Measurements from ENCODE around the gene SLC27A6.
"Not testable (repeated sequence)": the region's sequence is repeated elsewhere in the genome, so short reads cannot be mapped to it uniquely, and the experiment has no call there.

The SLC27A6 gene

GRCh38 chr5:129031886-129032683, 66.8 kb downstream of the SLC27A6 start:
- Histone ChIP-seq H3K4me1 (ENCODE audit: control insufficient read depth, insufficient read depth, low read length) (no peaks in the 10 kb centered on the region), H3K9me3 (ENCODE audit: control insufficient read depth, insufficient read depth, low read length) (no peaks in the 10 kb centered on the region), H3K4me3 (ENCODE audit: low read length) (no peak overlapping the region), H3K27me3 (ENCODE audit: control insufficient read depth, insufficient read depth, low read length) (no peaks in the 10 kb centered on the region), H3K36me3 (ENCODE audit: control insufficient read depth, insufficient read depth, low read length) (no peaks in the 10 kb centered on the region), H3K27ac (ENCODE audit: low read length) (no peak overlapping the region)
- DNase-seq (ENCODE audit: low read depth, low spot score): no peak

- WGBS (ENCODE audit: insufficient coverage, insufficient read length): no CpG with 5 or more reads among the region's 3 CpGs
Observed at GRCh38 chr5:129036257-129036656, 71.0 kb downstream of the SLC27A6 start.

GRCh38 chr5:129041196-129041881, 76.1 kb downstream of the SLC27A6 start:
- H3K4me1 ChIP-seq (ENCODE audit: control insufficient read depth, insufficient read depth, low read length): no peaks in the 10 kb centered on the region
- no peak overlapping the region for H3K27ac ChIP-seq (ENCODE audit: low read length)
- H3K4me3 ChIP-seq (ENCODE audit: low read length): no peak overlapping the region
- no CpG with 5 or more reads among the region's 4 CpGs for WGBS (ENCODE audit: insufficient coverage, insufficient read length)
- no peaks in the 10 kb centered on the region for H3K36me3 ChIP-seq (ENCODE audit: control insufficient read depth, insufficient read depth, low read length)
- no peaks in the 10 kb centered on the region; the same call in 1 of the 2 replicates for H3K9me3 ChIP-seq (ENCODE audit: control insufficient read depth, insufficient read depth, low read length)
- no peaks in the 10 kb centered on the region for H3K27me3 ChIP-seq (ENCODE audit: control insufficient read depth, insufficient read depth, low read length)
- no peak for DNase-seq (ENCODE audit: low read depth, low spot score)

More at GRCh38 chr5:129036257-129036656, 71.0 kb downstream of the SLC27A6 start:
- not testable (repeated sequence) for DNase-seq (ENCODE audit: low read depth, low spot score); H3K4me3 ChIP-seq (ENCODE audit: low read length); H3K4me1 ChIP-seq (ENCODE audit: control insufficient read depth, insufficient read depth, low read length); H3K27me3 ChIP-seq (ENCODE audit: control insufficient read depth, insufficient read depth, low read length); H3K27ac ChIP-seq (ENCODE audit: low read length); H3K9me3 ChIP-seq (ENCODE audit: control insufficient read depth, insufficient read depth, low read length); H3K36me3 ChIP-seq (ENCODE audit: control insufficient read depth, insufficient read depth, low read length)

GRCh38 chr5:129042306-129042705, 77.0 kb downstream of the SLC27A6 start:
- H3K27me3 ChIP-seq (ENCODE audit: control insufficient read depth, insufficient read depth, low read length): no peaks in the 10 kb centered on the region
- no peaks in the 10 kb centered on the region; the same call in 1 of the 2 replicates for H3K9me3 ChIP-seq (ENCODE audit: control insufficient read depth, insufficient read depth, low read length)
- no peak overlapping the region for H3K4me3 ChIP-seq (ENCODE audit: low read length)
- no peak for DNase-seq (ENCODE audit: low read depth, low spot score)
- H3K36me3 ChIP-seq (ENCODE audit: control insufficient read depth, insufficient read depth, low read length): no peaks in the 10 kb centered on the region
- no CpG with 5 or more reads among the region's 4 CpGs for WGBS (ENCODE audit: insufficient coverage, insufficient read length)
- H3K27ac ChIP-seq (ENCODE audit: low read length): no peak overlapping the region
- H3K4me1 ChIP-seq (ENCODE audit: control insufficient read depth, insufficient read depth, low read length): no peaks in the 10 kb centered on the region

GRCh38 chr5:129043894-129044293, 78.6 kb downstream of the SLC27A6 start:
- Histone ChIP-seq H3K27me3 (ENCODE audit: control insufficient read depth, insufficient read depth, low read length) (no peaks in the 10 kb centered on the region), H3K9me3 (ENCODE audit: control insufficient read depth, insufficient read depth, low read length) (no peaks in the 10 kb centered on the region; the same call in 1 of the 2 replicates), H3K4me1 (ENCODE audit: control insufficient read depth, insufficient read depth, low read length) (no peaks in the 10 kb centered on the region), H3K36me3 (ENCODE audit: control insufficient read depth, insufficient read depth, low read length) (no peaks in the 10 kb centered on the region), H3K27ac (ENCODE audit: low read length) (no peak overlapping the region), H3K4me3 (ENCODE audit: low read length) (no peak overlapping the region)
- DNase-seq (ENCODE audit: low read depth, low spot score): no peak
- WGBS (ENCODE audit: insufficient coverage, insufficient read length): no CpG with 5 or more reads among the region's 1 CpG

- Histone ChIP-seq H3K36me3 (ENCODE audit: control insufficient read depth, insufficient read depth, low read length) (no peaks in the 10 kb centered on the region), H3K4me3 (ENCODE audit: low read length) (no peak overlapping the region), H3K4me1 (ENCODE audit: control insufficient read depth, insufficient read depth, low read length) (no peaks in the 10 kb centered on the region), H3K27me3 (ENCODE audit: control insufficient read depth, insufficient read depth, low read length) (no peaks in the 10 kb centered on the region), H3K27ac (ENCODE audit: low read length) (no peak overlapping the region), H3K9me3 (ENCODE audit: control insufficient read depth, insufficient read depth, low read length) (no peaks in the 10 kb centered on the region; the same call in 1 of the 2 replicates)
- no peak for DNase-seq (ENCODE audit: low read depth, low spot score)
Observed at GRCh38 chr5:129046151-129046550, 80.9 kb downstream of the SLC27A6 start.

GRCh38 chr5:129048509-129048908, 83.2 kb downstream of the SLC27A6 start:
- Histone ChIP-seq H3K9me3 (ENCODE audit: control insufficient read depth, insufficient read depth, low read length) (no peaks in the 10 kb centered on the region), H3K27ac (ENCODE audit: low read length) (no peak overlapping the region), H3K27me3 (ENCODE audit: control insufficient read depth, insufficient read depth, low read length) (no peaks in the 10 kb centered on the region), H3K4me3 (ENCODE audit: low read length) (no peak overlapping the region), H3K4me1 (ENCODE audit: control insufficient read depth, insufficient read depth, low read length) (no peaks in the 10 kb centered on the region), H3K36me3 (ENCODE audit: control insufficient read depth, insufficient read depth, low read length) (no peaks in the 10 kb centered on the region)
- no peak for DNase-seq (ENCODE audit: low read depth, low spot score)
- WGBS (ENCODE audit: insufficient coverage, insufficient read length): no CpG with 5 or more reads among the region's 2 CpGs

GRCh38 chr5:129049126-129049799, 84.0 kb downstream of the SLC27A6 start:
- no peak for DNase-seq (ENCODE audit: low read depth, low spot score)
- no CpG with 5 or more reads among the region's 2 CpGs for whole genome bisulfite sequencing (ENCODE audit: insufficient coverage, insufficient read length)
- no peak overlapping the region for H3K27ac ChIP-seq (ENCODE audit: low read length)

GRCh38 chr5:129051283-129051682, 86.0 kb downstream of the SLC27A6 start:
- Histone ChIP-seq H3K27me3 (ENCODE audit: control insufficient read depth, insufficient read depth, low read length) (no peaks in the 10 kb centered on the region), H3K4me3 (ENCODE audit: low read length) (no peak overlapping the region), H3K27ac (ENCODE audit: low read length) (no peak overlapping the region), H3K4me1 (ENCODE audit: control insufficient read depth, insufficient read depth, low read length) (no peaks in the 10 kb centered on the region), H3K9me3 (ENCODE audit: control insufficient read depth, insufficient read depth, low read length) (no peaks in the 10 kb centered on the region), H3K36me3 (ENCODE audit: control insufficient read depth, insufficient read depth, low read length) (no peaks in the 10 kb centered on the region)
- no CpG with 5 or more reads among the region's 4 CpGs for WGBS (ENCODE audit: insufficient coverage, insufficient read length)
- no peak for DNase-seq (ENCODE audit: low read depth, low spot score)

More at GRCh38 chr5:129049126-129049799, 84.0 kb downstream of the SLC27A6 start:
- Histone ChIP-seq H3K27me3 (ENCODE audit: control insufficient read depth, insufficient read depth, low read length) (no peaks in the 10 kb centered on the region), H3K4me1 (ENCODE audit: control insufficient read depth, insufficient read depth, low read length) (no peaks in the 10 kb centered on the region), H3K4me3 (ENCODE audit: low read length) (no peak overlapping the region), H3K36me3 (ENCODE audit: control insufficient read depth, insufficient read depth, low read length) (no peaks in the 10 kb centered on the region), H3K9me3 (ENCODE audit: control insufficient read depth, insufficient read depth, low read length) (no peaks in the 10 kb centered on the region)

- H3K4me1 ChIP-seq (ENCODE audit: control insufficient read depth, insufficient read depth, low read length): no peaks in the 10 kb centered on the region
Observed at GRCh38 chr5:129053438-129053837, 88.2 kb downstream of the SLC27A6 start.

More at GRCh38 chr5:129053438-129053837, 88.2 kb downstream of the SLC27A6 start:
- H3K4me3 ChIP-seq (ENCODE audit: low read length): no peak overlapping the region
- DNase-seq (ENCODE audit: low read depth, low spot score): no peak
- H3K27ac ChIP-seq (ENCODE audit: low read length): no peak overlapping the region
- no peaks in the 10 kb centered on the region for H3K9me3 ChIP-seq (ENCODE audit: control insufficient read depth, insufficient read depth, low read length)
- no peaks in the 10 kb centered on the region for H3K36me3 ChIP-seq (ENCODE audit: control insufficient read depth, insufficient read depth, low read length)
- no peaks in the 10 kb centered on the region for H3K27me3 ChIP-seq (ENCODE audit: control insufficient read depth, insufficient read depth, low read length)
